HG03520 (cell line): ENCODE results near the gene PDE1A.

Experiments
- ATAC-seq: cut with Tn5 transposase; IDR thresholded peaks from one replicate; pipeline ENCODE4 v1.9.1; 2021; ENCODE audit warnings: mild to moderate bottlenecking, moderate library complexity; ENCODE audit not compliant: unreplicated experiment

Gene PDE1A

DNA sequence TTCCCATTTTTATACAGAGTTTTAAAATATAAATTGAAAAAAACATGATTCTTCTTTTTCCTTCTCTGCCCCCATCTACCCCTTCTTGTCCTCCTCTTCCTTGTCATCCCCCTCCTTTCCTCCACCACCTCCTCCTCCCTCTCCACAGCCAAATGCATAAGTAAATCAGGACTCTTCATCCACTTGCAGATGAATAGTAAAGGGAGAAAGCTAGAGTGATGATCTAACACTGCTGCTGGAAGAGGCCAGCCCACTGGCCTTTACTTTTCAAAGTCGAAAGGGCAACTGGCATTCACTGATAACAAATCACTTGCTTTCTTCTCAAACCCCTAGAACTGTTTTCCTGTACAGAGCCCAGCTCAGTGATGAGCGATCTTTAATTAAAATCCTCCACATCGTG lies 205.8 kb downstream of the PDE1A start:
- ATAC-seq = no peak

GRCh38 chr2:182220335-182220734 lies 206.5 kb downstream of the PDE1A start:
- no peak for ATAC-seq

- no peak for ATAC-seq
Observed at GRCh38 chr2:182210669-182211068, 216.2 kb downstream of the PDE1A start.

DNA sequence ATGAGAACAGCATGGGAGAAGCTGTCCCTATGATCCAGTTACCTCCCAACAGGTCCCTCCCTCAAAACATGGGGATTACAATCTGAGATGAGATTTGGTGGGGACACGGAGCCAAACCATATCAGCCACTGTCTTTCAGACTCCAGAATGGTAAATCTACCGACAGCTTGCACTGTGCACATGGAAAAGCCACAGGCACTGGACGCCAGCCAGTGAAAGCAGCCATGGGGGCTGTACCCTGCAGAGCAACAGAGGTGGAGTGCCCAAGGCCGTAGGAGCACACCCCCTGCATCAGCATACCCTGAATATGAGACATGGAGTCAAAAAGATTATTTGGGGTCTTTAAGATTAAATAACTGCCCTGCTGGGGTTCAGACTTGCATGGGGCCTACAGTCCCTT lies 218.4 kb downstream of the PDE1A start:
- no peak for ATAC-seq

DNA sequence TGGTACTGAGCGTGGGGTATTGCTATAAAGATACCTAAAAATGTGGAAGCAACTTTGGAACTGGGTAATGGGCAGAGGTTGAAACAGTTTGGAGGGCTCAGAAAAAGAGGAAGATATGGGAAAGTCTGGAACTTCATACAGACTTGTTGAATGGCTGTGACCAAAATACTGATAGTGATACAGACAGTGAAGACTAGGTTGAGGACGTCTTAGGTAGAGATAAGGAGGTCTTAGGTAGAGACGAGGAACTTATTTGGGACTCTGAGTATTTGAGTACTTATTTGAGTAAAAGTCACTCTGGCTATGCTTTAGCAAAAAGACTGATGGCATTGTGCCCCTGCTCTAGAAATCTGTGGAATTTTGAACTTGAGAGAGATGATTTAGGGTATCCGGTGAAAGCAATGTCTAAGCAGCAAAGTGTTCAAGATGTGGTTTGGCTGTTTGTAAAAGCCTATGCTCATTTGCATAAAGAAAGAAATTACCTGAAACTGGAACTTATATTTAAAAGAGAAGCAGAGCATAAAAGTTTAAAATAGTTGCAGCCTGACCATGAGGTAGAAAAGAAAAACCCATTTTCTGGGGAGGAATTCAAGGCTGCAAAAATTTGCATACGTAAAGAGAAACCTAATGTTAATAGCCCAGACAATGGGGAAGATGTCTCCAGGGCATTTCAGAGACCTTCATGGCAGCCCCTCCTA lies 219.6 kb downstream of the PDE1A start:
- ATAC-seq = peak; percentile 86

DNA sequence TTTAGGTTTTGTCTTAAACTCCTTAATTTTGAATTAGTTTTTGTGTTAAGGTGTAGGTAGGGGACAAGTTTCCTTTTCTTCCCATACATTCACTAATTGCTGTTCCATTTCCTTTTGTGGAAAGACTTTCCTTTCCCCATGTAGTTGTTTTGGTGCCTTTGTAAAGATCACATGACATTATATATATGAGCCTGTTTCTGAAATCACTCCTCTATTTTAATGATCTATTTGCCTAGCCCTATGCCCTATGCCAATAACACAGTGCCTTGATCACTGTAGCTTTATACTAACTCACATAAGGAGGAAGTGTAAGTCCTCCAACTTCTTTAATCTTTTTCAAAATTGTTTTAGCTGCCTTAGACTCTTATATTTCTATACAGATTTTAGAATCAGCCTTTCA lies 229.3 kb downstream of the PDE1A start:
- ATAC-seq = no peak

GRCh38 chr2:182193291-182193690 lies 233.5 kb downstream of the PDE1A start:
- no peak for ATAC-seq

GRCh38 chr2:182191061-182191460 lies 235.8 kb downstream of the PDE1A start:
- ATAC-seq = no peak

DNA sequence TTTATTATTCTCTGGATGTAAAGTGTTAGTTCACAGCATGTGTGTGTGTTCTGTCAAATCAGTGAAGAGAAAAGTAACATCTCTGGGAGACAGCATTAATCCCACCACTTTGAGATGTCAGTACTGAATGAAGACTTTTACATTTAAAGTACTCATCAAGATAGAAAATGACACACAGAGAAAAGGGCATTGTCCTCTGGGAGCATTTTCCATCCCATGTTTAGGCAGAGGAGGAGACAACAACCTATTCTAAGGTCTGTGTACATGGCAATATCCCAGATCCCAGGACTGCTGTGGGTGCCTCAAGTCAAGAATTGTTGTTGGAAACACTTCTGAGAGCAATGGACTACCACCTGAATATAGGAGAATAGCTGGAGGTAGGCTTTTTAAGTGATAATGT lies 239.7 kb downstream of the PDE1A start:
- no peak for ATAC-seq

- ATAC-seq = no peak
Observed at GRCh38 chr2:182186132-182186735, 240.6 kb downstream of the PDE1A start.

DNA sequence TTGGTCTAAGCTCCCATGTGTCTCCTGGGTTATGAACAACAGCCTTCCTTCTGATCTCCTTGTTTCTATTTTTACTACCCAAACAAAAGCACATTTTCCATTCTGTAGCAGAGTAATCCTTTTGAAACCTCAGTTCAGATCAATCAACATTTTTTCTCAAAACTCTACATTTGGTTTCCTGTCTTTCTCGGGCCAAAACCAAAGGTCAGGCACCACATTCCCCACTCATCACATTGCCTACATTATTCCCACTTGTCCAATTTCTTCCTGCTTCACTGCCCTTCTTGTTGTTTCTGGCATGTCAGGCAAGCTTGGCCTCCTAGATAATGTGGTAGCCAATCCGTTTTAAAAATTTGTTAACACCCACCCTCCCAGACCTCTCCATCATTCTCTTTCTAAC lies 244.4 kb downstream of the PDE1A start:
- no peak for ATAC-seq

DNA sequence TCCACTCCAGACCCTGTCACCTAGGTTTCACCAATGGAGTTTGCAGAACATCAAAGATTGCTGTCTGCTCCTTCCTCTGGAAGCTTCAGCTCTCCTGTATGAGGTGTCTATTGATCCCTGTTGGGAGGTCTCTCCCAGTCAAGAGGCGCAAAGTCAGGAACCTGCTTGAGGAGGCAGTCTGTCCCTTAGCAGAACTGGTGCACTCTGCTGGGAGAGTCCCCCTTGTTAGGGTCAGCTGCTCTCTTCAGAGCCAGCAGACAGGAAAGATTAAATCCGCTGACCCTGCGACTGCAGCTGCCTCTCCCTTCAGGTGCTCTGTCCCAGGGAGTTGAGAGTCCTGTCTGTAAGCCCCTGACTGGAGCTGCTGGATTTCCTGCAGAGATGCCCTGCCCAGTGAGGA lies 245.5 kb downstream of the PDE1A start:
- no peak for ATAC-seq

DNA sequence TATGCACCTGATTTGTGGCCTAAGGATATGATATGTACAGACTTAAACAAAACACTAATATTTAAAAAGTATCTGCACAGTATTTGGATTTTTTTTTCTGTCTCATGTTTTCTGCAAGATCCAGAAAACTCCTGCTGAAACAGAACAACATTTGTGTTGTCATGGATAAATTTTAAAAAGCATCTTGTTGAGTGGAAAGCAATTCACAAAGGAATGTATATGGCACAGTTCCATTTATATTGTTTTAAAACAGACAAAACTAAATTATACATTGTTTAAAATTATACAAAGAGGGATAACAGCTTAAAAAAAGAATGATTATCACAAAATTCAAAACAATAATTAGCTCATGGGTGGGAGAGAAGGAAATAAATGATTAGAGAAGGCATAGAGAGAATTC lies 247.7 kb downstream of the PDE1A start:
- no peak for ATAC-seq

GRCh38 chr2:182173944-182174622 lies 252.8 kb downstream of the PDE1A start:
- ATAC-seq = no peak

DNA sequence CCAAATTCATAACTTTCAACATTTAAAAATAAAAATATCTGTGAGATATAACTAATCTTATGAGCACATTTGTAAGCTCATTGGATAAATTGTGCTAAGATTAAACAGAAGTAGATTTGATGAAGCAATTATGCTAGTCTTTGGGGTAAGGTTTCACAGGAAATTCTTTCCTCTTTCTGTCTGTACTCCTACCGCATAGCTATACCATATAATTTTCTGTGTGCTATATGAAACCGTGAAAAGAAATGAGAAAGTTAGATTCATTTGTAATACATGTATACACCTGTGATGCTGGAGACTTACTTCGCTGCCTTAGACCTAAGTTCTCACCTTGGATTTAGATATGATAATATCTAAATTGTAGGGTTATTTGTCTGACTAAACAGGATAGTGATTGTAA lies 256.5 kb downstream of the PDE1A start:
- ATAC-seq = no peak

GRCh38 chr2:182167882-182168281 lies 259.0 kb downstream of the PDE1A start:
- ATAC-seq = no peak

- no peak for ATAC-seq
Observed at GRCh38 chr2:182166841-182167240, 260.0 kb downstream of the PDE1A start.

DNA sequence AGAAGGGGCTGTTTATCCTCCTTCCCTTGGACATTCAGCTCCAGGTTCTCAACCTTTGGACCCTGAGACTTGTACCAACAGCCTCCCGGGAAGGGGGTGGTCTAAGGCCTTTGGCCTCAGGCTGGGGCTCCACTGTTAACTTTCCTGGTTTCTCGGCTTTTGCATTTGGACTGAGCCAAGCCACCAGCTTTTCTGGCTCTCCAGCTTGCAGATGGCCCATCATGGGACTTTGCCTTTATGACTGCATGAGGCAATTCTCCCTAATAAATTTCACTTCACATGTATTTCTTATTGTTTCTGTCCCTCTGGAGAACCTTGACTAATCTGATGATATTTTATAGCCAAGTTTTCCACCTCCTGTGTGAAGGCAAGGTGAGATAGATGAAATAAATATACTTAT lies 260.4 kb downstream of the PDE1A start:
- ATAC-seq = no peak

DNA sequence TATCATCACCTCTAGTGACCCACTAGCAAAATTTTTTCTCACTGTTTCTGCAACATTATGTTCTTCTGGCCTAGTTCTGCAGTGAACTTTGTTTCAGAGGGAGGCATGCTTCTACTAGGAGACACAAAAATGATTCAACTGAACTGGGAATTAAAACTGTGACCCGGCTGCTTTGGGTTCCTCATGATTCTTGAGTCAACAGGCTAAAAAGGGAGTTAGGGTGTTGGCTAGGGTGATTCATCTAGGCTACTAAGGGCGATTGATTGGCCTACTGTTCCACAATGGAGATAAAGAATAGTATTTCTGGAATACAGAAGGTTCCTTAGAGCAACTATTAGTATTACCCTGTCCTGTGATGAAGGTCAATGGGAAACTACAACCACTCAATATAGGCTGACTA lies 261.6 kb downstream of the PDE1A start:
- ATAC-seq = no peak

- ATAC-seq = no peak
Observed at GRCh38 chr2:182164686-182165085, 262.1 kb downstream of the PDE1A start.

- ATAC-seq = no peak
Observed at GRCh38 chr2:182163878-182164277, 263.0 kb downstream of the PDE1A start.

DNA sequence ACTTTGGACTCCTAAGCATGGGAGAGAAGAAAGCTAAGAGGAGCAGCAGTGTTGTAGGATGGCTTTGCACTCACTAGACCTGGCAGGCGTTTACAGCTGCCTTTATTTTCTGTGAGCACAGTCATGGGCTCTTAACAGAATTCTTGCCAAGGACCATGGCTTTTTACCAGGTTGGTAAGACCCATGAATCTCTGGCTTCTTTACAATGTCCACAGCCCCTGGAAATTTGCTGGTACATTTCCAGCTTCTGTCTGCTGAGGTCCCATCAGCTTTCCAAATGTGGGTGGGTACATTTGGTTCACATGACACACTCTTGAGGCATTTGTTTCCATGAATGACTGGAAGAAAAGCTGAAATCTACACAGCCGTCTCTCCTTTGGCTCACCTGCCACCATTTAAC lies 278.5 kb downstream of the PDE1A start:
- no peak for ATAC-seq
